NCI-H2196 treated with DMSO at 0.1 percent for 48 hours (cell line): ENCODE results near the gene GP9.

Source experiments
- DNase-seq: peaks from one replicate; lab custom pipeline; 2025; ENCODE audit not compliant: unreplicated experiment; lab: John Stamatoyannopoulos, UW

Gene GP9

GRCh38 chr3:129060276-129061022 lies at the start of gene GP9:
GP9 (plus strand) TSS chr3:129060779; CDS start chr3:129061740, 961 bp downstream.
- no peak for DNase-seq

GRCh38 chr3:129013491-129013891 lies 47.1 kb upstream of the GP9 start:
- DNase-seq: no peak

DNA sequence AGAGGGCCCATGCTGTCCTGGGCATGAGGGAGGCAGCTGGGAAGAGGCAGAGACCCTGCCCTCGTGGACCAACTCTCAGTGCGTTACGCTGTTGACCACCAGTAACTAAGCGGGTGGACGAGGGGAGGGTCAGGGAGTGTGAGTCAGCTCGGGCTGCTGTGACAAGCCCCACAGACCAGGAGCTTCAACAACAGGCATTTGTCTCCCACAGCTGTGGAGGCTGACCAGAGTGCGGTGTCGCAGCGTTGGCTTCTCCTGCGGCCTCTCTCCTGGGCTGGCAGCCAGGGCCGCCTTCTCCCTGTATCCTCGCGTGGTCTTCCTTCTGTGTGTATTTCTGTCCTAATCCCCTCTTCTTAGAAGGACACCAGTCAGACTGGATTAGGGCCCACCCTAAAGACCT lies 46.4 kb upstream of the GP9 start:
- no peak for DNase-seq

- DNase-seq: no peak
These were observed 45.7 kb upstream of the GP9 start for GRCh38 chr3:129014793-129015345.

DNA sequence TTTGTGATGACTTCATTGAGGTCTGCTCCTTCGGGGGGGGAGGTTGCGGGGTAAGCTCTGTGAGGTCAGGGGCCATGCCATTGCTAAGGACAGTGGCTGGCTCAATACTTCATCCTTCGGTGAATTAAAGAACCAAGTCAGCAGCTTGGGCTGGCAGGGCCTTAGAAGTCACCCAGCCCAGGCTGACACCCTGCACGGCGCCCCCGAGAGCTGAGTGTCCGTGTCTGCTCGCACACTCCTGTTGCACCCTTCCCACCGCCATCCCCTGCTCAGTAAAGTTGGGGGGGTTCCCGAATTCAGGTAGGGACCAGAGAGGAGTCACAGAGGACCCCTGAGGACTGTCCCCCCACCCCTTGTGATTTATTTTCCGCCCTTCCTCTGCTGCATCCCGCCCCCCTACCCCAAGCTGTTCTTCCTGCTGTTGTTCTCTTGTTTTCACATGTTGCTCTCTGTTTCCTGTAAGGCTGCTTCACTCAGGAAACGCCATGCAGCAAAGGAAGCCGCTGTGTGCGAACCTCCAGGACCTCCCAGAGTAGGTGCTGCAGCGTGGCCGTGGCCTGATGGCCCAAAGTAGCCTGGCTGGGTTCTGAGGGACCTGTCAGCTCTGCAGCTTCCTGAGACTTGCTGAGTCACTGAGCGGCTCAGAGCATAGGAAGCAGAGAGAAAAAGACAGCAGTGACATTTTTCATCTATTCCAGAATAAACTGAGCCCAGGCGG lies 45.0 kb upstream of the GP9 start:
- DNase-seq: no peak

DNA sequence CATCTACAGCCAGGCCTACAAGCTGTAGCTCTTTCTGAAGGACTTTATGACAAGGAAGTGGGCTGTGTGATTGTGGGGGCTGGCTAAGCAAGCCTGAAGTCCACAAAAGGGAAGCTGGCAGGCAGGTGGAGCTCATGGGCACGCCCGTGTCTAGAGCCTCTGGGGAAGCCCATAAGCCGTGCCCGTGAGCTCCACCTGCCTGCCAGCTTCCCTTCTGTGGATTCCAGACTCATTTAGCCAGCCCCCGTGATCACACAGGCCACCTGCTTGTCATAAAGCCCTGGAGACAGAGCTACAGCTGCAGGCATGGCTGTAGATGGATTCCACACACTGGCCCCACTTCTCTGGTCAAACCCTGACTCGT lies 44.2 kb upstream of the GP9 start:
- peak; percentile 88 for DNase-seq

GRCh38 chr3:129016720-129017483 lies 43.7 kb upstream of the GP9 start:
- DNase-seq: no peak

- no peak for DNase-seq
These were observed 43.1 kb upstream of the GP9 start for GRCh38 chr3:129017484-129017899.

DNA sequence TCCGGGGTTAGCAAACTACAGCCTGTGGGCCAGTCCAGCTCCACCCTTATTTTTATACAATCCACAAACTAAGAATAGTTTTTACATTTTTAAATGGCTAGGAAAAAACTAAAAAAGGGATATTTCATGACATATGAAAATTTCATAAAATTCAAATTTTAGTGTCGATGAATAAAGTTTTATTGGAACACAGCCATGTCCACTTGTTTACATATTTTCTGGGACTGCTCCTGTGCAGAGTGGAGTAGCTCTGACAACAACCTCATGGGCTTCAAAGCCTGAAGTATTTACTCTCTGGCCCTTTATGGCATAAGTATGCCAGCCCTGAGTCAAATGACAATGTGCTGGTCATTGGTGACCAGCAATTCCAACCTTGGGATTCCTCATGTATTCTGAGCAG lies 42.3 kb upstream of the GP9 start:
- DNase-seq: no peak

DNA sequence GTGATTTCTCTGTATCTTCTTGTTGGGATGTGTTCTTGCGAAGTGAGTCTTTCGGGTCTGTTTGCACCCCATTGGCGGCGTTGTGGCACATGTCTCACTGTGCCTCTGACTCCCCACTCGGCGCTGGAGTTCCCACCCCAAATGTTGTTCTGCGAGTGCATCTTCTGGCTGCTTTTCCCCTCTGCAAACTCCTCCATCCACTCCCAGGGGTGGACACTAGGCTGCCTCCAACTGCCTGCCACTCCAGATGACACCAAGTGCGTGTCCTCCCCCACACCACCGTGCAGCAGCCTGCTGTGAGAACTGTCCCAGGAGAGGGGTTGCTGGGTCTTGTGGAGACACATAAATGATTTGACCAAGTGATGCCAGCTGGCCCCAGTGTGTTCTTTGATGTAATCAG lies 41.8 kb upstream of the GP9 start:
- no peak for DNase-seq

GRCh38 chr3:129019266-129019665 lies 41.3 kb upstream of the GP9 start:
- DNase-seq: no peak

- no peak for DNase-seq
These were observed 39.9 kb upstream of the GP9 start for GRCh38 chr3:129020691-129021090.

GRCh38 chr3:129021140-129021551 lies 39.4 kb upstream of the GP9 start:
- DNase-seq: no peak

DNA sequence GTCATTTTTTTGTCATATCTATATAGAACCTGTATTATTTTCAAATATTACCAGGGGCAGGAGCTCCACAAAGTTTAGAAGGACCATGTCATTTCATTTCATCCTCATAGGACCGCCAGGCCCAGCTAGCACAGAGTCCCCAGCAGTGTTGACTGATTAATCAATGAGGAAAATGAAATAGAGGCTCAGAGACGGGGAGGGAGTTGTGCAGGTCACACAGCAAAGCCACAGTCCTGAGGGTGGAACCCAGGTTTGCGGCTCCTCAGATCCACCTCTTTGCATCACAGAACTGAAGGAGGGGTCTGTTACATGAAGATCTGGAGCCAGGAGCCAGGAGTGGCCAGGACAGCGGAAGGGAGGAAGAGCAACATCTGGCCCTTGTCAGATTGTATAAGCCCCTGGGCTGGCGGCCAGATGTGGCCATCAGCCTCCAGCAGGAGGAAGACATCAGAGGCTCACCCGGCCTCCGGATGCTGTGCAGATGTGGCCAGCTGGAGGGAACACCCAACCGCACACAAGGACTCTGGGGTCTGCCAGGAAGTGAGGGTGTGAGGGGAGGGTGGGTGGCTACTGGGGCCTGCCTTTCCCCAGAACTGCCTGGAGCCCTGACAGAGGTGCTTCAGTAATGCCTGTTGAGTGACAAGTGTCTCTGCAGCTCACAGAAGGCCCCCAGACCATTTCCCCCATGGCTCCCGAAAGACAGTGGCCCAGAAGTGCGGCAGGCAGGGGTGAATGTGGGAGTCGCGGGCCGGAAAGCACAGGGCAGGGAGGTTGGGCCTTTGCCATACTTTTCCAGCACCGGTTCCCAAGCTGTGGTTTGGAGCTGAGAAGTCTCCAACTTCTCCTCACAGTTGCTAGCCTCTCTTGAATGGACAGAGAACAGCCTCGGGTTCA lies 38.2 kb upstream of the GP9 start:
- no peak for DNase-seq

- DNase-seq: no peak
These were observed 37.6 kb upstream of the GP9 start for GRCh38 chr3:129023008-129023358.

GRCh38 chr3:129023909-129024308 lies 36.7 kb upstream of the GP9 start:
- peak; percentile 75 for DNase-seq

DNA sequence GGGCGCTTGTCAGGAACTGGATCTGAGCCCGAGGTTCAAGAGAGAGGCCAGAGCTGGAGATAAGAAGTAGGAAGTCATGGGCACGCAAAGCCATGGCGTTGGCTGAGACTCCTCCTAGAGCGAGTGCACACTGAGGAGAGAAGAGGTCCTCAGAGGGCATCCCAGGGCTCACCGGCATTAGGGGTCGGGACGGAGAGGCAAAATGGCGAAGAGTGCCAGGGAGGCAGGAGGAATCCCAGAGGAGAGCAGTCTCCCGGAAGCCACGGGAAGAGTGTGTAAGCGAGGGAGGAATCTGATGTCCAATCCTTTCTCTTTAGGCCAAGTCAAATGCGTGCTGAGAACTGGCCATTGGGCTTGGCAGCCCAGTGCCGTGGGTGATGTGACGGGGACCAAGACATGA lies 35.5 kb upstream of the GP9 start:
- no peak for DNase-seq

DNA sequence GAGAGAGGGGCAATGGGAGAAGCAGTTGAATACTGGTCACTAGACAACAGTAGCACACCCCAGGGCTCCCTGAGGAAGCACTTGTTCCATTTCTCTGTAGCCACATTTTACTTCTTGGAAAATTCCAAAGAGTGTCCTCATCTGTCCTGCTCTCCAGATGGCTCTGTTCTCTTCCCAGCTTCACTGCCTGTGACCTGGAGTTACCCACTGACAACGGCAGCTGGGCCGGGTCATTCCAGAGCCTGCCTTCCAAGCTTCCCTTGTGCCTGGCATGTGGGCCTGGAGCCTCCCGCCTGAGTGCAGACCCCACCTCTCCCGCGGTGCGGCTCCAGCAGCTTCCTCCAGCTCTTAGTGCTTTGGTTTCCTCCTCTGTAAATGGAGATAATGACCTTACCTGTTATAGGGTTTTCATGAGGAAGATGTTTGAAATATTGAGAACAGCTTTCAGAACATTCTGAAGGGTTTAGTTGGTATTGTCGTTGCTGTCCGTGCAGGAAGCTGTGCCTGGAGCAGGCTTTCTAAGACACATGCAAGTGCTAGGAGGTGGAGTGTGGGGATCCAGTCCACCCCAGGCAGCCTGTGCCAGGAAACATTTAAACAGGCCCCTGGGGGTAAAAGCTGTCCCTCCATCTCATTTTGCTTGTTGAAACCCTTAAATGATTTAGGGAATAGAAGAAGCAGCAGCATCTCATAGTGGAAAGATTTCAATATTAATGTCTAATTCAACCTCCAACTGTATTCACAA lies 34.7 kb upstream of the GP9 start:
- no peak for DNase-seq

DNA sequence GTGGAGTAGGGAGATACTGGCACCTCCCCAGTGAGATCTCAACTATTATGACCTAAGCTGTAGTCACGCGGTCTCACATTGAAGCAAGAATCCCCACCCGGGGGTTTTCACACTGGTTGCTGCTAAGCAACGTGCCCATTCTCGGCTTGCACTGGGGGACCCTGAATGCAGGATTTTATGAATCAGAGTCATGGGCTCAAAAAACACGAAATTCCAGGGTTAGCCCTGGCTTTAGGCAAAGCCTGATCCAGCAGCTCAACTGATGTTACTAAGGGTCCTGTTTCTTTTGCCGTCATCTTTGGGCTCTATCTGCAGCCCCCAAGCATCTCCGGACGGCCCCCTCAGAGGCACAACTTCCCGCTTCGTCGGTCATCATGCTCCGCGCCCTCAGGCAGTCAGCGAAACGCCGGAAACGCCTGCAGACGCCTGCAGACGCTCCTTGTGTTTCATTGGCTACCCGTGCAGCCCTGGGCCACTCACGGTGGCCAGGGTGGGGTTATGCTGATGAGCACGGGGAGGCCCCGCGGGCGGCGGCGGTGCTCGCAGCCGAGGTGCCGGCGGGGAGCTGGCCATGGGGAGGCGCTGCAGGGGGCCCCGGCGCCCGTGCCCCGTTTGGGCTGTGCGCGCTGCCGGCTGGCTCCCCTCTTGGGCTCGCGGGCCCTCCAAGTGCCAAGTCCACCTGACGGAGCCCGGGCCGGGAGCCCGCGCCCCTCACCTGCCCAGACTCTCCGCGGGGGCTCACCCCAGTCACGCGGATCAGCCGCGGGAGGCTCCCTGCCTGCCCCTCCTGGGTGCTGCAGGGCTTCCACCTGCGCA lies 33.6 kb upstream of the GP9 start:
- peak; percentile 96 for DNase-seq
